Neuron (in vitro differentiated cells): Measurements from ENCODE around the gene SLC8B1.

Source experiments
- H2AFZ ChIP-seq: one replicate; pipeline ENCODE4 v1.6.1; 2013; ENCODE audit warnings: low read depth, mild to moderate bottlenecking, inconsistent platforms, low read length, moderate library complexity
- H3K27me3 ChIP-seq: one replicate; pipeline ENCODE4 v1.6.1; 2013; ENCODE audit warnings: low read length; ENCODE audit not compliant: insufficient read depth
- H3K36me3 ChIP-seq: one replicate; pipeline ENCODE4 v1.6.1; 2013; ENCODE audit warnings: low read length; ENCODE audit not compliant: insufficient read depth
- H3K4me1 ChIP-seq: one replicate; pipeline ENCODE4 v1.6.1; 2013; ENCODE audit warnings: low read length; ENCODE audit not compliant: insufficient read depth
- H3K4me3 ChIP-seq: 2 replicates; pipeline ENCODE4 v1.5.1; 2013; ENCODE audit warnings: mild to moderate bottlenecking, low read length, moderate library complexity
- H3K9me3 ChIP-seq: one replicate; pipeline ENCODE4 v1.6.1; 2013; ENCODE audit warnings: low read length

Gene SLC8B1

GRCh38 chr12:113334786-113335539 is at the start of gene SLC8B1:
SLC8B1 (minus strand) TSS chr12:113335109; CDS start chr12:113332878, 2,231 bp downstream.
- no peaks in the 10 kb centered on the region for H3K27me3 ChIP-seq
- peak within 1 kb of the TSS; percentile 19 for H2AFZ ChIP-seq
- H3K36me3 ChIP-seq, result no peaks in the 10 kb centered on the region
- H3K9me3 ChIP-seq, result no peaks in the 10 kb centered on the region
- H3K4me1 ChIP-seq, result no peaks in the 10 kb centered on the region
- H3K4me3 ChIP-seq, result peak within 1 kb of the TSS; percentile 61

DNA sequence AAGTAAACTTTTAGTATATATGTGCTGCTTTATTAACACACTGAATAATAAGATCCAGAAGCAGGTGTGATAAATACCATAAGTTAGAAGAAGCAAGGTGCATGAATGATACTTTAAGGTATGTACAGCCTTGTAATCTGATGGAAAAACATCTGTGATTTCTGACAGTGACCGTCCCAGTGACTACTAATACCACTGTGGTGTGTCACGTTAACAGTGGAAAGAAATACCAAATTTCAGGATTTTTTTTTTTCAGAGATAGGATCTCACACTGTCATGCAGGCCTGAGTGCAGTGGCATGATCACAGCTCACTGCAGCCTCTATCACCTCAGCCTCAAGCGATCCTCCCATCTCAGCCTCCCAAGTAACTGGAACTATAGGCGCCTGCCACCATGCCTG is 47.3 kb upstream of the SLC8B1 start:
- no peak overlapping the region for H3K4me3 ChIP-seq
- no peaks in the 10 kb centered on the region for H3K9me3 ChIP-seq
- no peak overlapping the region for H2AFZ ChIP-seq
- H3K4me1 ChIP-seq, result peaks cover 13% of the 10 kb centered on the region
- H3K27me3 ChIP-seq, result no peaks in the 10 kb centered on the region
- H3K36me3 ChIP-seq, result peaks cover 30% of the 10 kb centered on the region

GRCh38 chr12:113381220-113381619 is 46.3 kb upstream of the SLC8B1 start:
- H3K27me3 ChIP-seq, result no peaks in the 10 kb centered on the region
- peaks cover 13% of the 10 kb centered on the region for H3K4me1 ChIP-seq
- no peak overlapping the region for H3K4me3 ChIP-seq
- peaks cover 31% of the 10 kb centered on the region for H3K36me3 ChIP-seq
- H2AFZ ChIP-seq, result no peak overlapping the region
- no peaks in the 10 kb centered on the region for H3K9me3 ChIP-seq

DNA sequence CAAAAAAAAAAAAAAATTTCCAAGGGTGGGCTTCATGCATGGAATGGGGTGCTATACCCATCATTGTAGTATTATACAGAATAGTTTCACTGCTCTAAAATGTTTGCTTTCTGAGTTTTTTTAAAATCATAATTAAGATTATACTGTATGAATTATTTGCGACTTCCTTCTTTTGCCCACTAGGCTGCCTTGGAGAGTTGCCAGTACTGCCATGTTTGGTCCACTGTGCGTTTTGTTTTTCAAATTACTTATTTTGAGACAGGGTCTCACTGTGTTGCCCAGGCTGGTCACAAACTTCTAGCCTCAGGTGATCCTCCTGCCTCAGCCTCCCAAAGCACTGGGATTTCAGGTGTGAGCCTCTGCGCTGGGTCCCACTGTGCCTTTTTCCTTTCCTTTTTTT is 43.4 kb upstream of the SLC8B1 start:
- Histone ChIP-seq H3K4me3 (no peak overlapping the region), H3K36me3 (peaks cover 30% of the 10 kb centered on the region), H3K9me3 (no peaks in the 10 kb centered on the region), H2AFZ (no peak overlapping the region), H3K4me1 (peaks cover 13% of the 10 kb centered on the region), H3K27me3 (no peaks in the 10 kb centered on the region)

GRCh38 chr12:113374823-113375428 is 40.0 kb upstream of the SLC8B1 start:
- H3K36me3 ChIP-seq, result peaks cover 37% of the 10 kb centered on the region
- no peaks in the 10 kb centered on the region for H3K27me3 ChIP-seq
- no peaks in the 10 kb centered on the region for H3K4me1 ChIP-seq
- H2AFZ ChIP-seq, result no peak overlapping the region
- no peaks in the 10 kb centered on the region for H3K9me3 ChIP-seq
- no peak overlapping the region for H3K4me3 ChIP-seq

- no peak overlapping the region for H3K4me3 ChIP-seq
- H3K27me3 ChIP-seq, result no peaks in the 10 kb centered on the region
- H3K9me3 ChIP-seq, result no peaks in the 10 kb centered on the region
- no peak overlapping the region for H2AFZ ChIP-seq
- peaks cover 39% of the 10 kb centered on the region for H3K36me3 ChIP-seq
- no peaks in the 10 kb centered on the region for H3K4me1 ChIP-seq
Measured at GRCh38 chr12:113373969-113374368, 39.1 kb upstream of the SLC8B1 start.

- Histone ChIP-seq H3K4me3 (no peak overlapping the region), H3K9me3 (no peaks in the 10 kb centered on the region), H3K27me3 (no peaks in the 10 kb centered on the region), H3K4me1 (no peaks in the 10 kb centered on the region), H3K36me3 (peaks cover 39% of the 10 kb centered on the region), H2AFZ (no peak overlapping the region)
Measured at GRCh38 chr12:113373440-113373839, 38.5 kb upstream of the SLC8B1 start.

DNA sequence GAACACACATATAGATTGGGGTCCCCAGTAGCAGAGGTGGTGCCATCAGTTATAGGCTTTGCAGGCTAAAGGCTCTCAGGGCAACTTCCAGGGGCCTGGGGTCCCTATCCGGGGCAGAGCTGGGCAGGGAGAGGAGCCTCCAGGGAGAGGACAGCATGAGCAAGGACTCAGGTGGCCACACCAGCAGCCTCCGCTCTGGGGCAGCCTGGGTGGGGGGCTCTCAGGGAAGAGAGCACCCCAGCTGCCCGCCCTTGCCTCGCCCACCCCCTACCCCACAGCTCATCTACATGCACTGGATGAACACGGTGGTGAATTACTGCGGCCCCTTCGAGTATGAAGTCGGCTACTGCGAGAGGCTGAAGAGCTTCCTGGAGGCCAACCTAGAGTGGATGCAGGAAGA is 37.5 kb upstream of the SLC8B1 start:
- Histone ChIP-seq H3K9me3 (no peaks in the 10 kb centered on the region), H3K27me3 (no peaks in the 10 kb centered on the region), H3K4me1 (no peaks in the 10 kb centered on the region), H3K36me3 (peaks cover 39% of the 10 kb centered on the region), H3K4me3 (no peak overlapping the region), H2AFZ (no peak overlapping the region)

DNA sequence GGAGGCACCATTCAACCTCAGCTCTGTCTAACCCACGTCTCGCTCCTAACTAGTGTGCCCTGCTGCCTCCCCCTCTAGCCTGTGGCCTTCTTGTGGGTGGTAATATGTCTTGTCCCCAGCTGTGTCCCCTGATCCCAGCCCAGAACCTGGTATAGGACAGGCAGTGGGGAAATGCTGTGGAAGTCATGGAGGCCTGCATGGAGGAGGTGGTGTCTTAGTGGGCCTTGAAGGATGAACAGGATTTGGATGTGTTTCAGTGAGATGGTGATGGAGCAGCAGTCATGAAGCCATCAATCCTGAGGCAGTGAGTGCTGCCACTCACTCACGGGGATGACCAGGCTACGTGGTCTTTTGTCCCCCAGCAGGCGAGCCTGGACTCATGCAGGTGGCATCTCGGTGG is 36.9 kb upstream of the SLC8B1 start:
- H3K4me1 ChIP-seq, result no peaks in the 10 kb centered on the region
- no peaks in the 10 kb centered on the region for H3K27me3 ChIP-seq
- no peak overlapping the region for H2AFZ ChIP-seq
- no peaks in the 10 kb centered on the region for H3K9me3 ChIP-seq
- no peak overlapping the region for H3K4me3 ChIP-seq
- H3K36me3 ChIP-seq, result peaks cover 35% of the 10 kb centered on the region

GRCh38 chr12:113370923-113371682 is 36.2 kb upstream of the SLC8B1 start:
- Histone ChIP-seq H3K4me3 (no peak overlapping the region), H3K4me1 (no peaks in the 10 kb centered on the region), H3K27me3 (no peaks in the 10 kb centered on the region), H3K36me3 (peaks cover 32% of the 10 kb centered on the region), H3K9me3 (no peaks in the 10 kb centered on the region), H2AFZ (no peak overlapping the region)

GRCh38 chr12:113369391-113369985 is 34.6 kb upstream of the SLC8B1 start:
- Histone ChIP-seq H3K36me3 (peaks cover 33% of the 10 kb centered on the region), H3K27me3 (no peaks in the 10 kb centered on the region), H3K9me3 (no peaks in the 10 kb centered on the region), H2AFZ (no peak overlapping the region), H3K4me3 (no peak overlapping the region), H3K4me1 (no peaks in the 10 kb centered on the region)

- no peaks in the 10 kb centered on the region for H3K9me3 ChIP-seq
- H3K36me3 ChIP-seq, result peaks cover 27% of the 10 kb centered on the region
- no peak overlapping the region for H2AFZ ChIP-seq
- H3K27me3 ChIP-seq, result no peaks in the 10 kb centered on the region
- H3K4me3 ChIP-seq, result no peak overlapping the region
- H3K4me1 ChIP-seq, result no peaks in the 10 kb centered on the region
Measured at GRCh38 chr12:113368331-113368730, 33.4 kb upstream of the SLC8B1 start.

- no peaks in the 10 kb centered on the region for H3K4me1 ChIP-seq
- no peak overlapping the region for H2AFZ ChIP-seq
- H3K27me3 ChIP-seq, result no peaks in the 10 kb centered on the region
- H3K4me3 ChIP-seq, result no peak overlapping the region
- peaks cover 14% of the 10 kb centered on the region for H3K36me3 ChIP-seq
- no peaks in the 10 kb centered on the region for H3K9me3 ChIP-seq
Measured at GRCh38 chr12:113366827-113367226, 31.9 kb upstream of the SLC8B1 start.
